B cell (primary cell): ENCODE results near the gene CD151. TPM values are rescaled to one million over a fixed set of nuclear protein-coding genes. Genes with fewer than 3 reads are reported as not detected.

Experiments used
- ATAC-seq: fragments of 200-7000 bp; cut with Tn5 transposase; one replicate; pipeline ENCODE4 v1.10.0; 2021; ENCODE audit warnings: low read depth, mild to moderate bottlenecking, moderate number of reproducible peaks, moderate library complexity
- CTCF ChIA-PET: fragments of 350-600 bp; sonication (Branson Sonifier 250); formaldehyde crosslinking; loops from one replicate; lab custom pipeline; 2021; ENCODE audit warnings: antibody characterized with exemption, inconsistent platforms; lab: Charles Lee
- POLR2A ChIA-PET: fragments of 350-600 bp; sonication (Branson Sonifier 250); formaldehyde crosslinking; loops from one replicate; lab custom pipeline; 2021; ENCODE audit warnings: antibody characterized with exemption; lab: Charles Lee
- DNase-seq: peaks from one replicate; pipeline ENCODE4 v3.0.0; 2013
- H2AFZ ChIP-seq: 2 replicates; pipeline ENCODE4 v1.6.1; 2012; ENCODE audit warnings: mild to moderate bottlenecking, low read depth, low read length; ENCODE audit not compliant: insufficient read depth, poor library complexity, severe bottlenecking
- H3K27ac ChIP-seq, 2 donors: 1 replicate in 1 of 2; 2 replicates in 1 of 2; pipeline ENCODE4 v1.5.1; 2012 to 2013; ENCODE audit warnings: low read length in 2 of 2, mild to moderate bottlenecking in 2 of 2, moderate library complexity in 1 of 2
- H3K27me3 ChIP-seq, 4 experiments: fragments of 200-600 bp in 1 of 4; sonication (generic) in 1 of 4; replicated peaks in 1 of 4; 1 replicate in 2 of 4; 2 replicates in 2 of 4; pipeline versions ENCODE4 v1.6.1 to v1.7.0; 2013 to 2016; ENCODE audit warnings: low read length in 3 of 4, mild to moderate bottlenecking in 2 of 4, mixed read lengths in 1 of 4, moderate library complexity in 1 of 4; ENCODE audit not compliant: insufficient read depth in 4 of 4, control insufficient read depth in 3 of 4; ENCODE audit errors: control extremely low read depth in 1 of 4
- H3K36me3 ChIP-seq, 2 experiments: replicated peaks in 1 of 2; 1 replicate in 1 of 2; 2 replicates in 1 of 2; pipeline versions ENCODE4 v1.6.1 to v1.7.1; 2013; ENCODE audit warnings: low read length in 1 of 2; ENCODE audit not compliant: insufficient read depth in 2 of 2, control insufficient read depth in 1 of 2; ENCODE audit errors: control extremely low read depth in 1 of 2, extremely low read depth in 1 of 2
- H3K4me1 ChIP-seq, 2 donors: fragments of 200-600 bp in 1 of 2; sonication (generic) in 1 of 2; 1 replicate in 1 of 2; 2 replicates in 1 of 2; pipeline versions ENCODE4 v1.5.1 to v1.6.1; 2013 to 2017; ENCODE audit warnings: low read length in 2 of 2; ENCODE audit not compliant: control insufficient read depth in 2 of 2, insufficient read depth in 2 of 2
- H3K4me2 ChIP-seq: replicated peaks from 2 replicates; pipeline ENCODE3; 2012; ENCODE audit warnings: mild to moderate bottlenecking, low read depth, low read length; ENCODE audit not compliant: poor library complexity, severe bottlenecking
- H3K4me3 ChIP-seq, 5 experiments: fragments of 200-600 bp in 1 of 5; sonication (generic) in 1 of 5; 1 replicate in 3 of 5; 2 replicates in 2 of 5; pipeline versions ENCODE4 v1.5.1 to v1.7.0; 2011 to 2016; ENCODE audit warnings: low read length in 4 of 5, mild to moderate bottlenecking in 4 of 5, low read depth in 2 of 5, control low read depth in 1 of 5, moderate library complexity in 1 of 5; ENCODE audit not compliant: insufficient read depth in 1 of 5; ENCODE audit errors: control extremely low read depth in 1 of 5, extremely low read depth in 1 of 5
- H3K79me2 ChIP-seq: fragments of 200-600 bp; sonication (generic); one replicate; pipeline ENCODE4 v1.6.0; 2016; ENCODE audit warnings: low read length; ENCODE audit not compliant: control insufficient read depth, insufficient read depth
- H3K9ac ChIP-seq: fragments of 200-600 bp; sonication (generic); 2 replicates; pipeline ENCODE4 v1.6.1; 2017; ENCODE audit warnings: mild to moderate bottlenecking, low read length, moderate library complexity
- H3K9me3 ChIP-seq, 3 donors: one replicate each; pipeline versions ENCODE4 v1.6.1 to v1.7.1; 2013; ENCODE audit warnings: low read length in 2 of 3; ENCODE audit not compliant: control insufficient read depth in 2 of 3, insufficient read depth in 1 of 3; ENCODE audit errors: control extremely low read depth in 1 of 3
- H4K20me1 ChIP-seq: 2 replicates; pipeline ENCODE4 v1.6.0; 2012; ENCODE audit warnings: mild to moderate bottlenecking, low read length; ENCODE audit not compliant: insufficient read depth, control insufficient read depth, poor library complexity, severe bottlenecking
- H3K27ac Mint-ChIP-seq: one replicate; pipeline ENCODE4 v1.8.0; 2021; ENCODE audit warnings: mixed read lengths
- H3K27me3 Mint-ChIP-seq: one replicate; pipeline ENCODE4 v1.8.0; 2021; ENCODE audit warnings: mixed read lengths
- H3K4me1 Mint-ChIP-seq: one replicate; pipeline ENCODE4 v1.8.0; 2021; ENCODE audit warnings: mixed read lengths
- H3K4me3 Mint-ChIP-seq: one replicate; pipeline ENCODE4 v1.8.0; 2021; ENCODE audit warnings: mixed read lengths
- H3K9me3 Mint-ChIP-seq: one replicate; pipeline ENCODE4 v1.8.0; 2022; ENCODE audit warnings: mixed read lengths; ENCODE audit not compliant: insufficient read depth
- CTCF ChIP-seq: fragments of 200-600 bp; IDR thresholded peaks from one replicate; pipeline ENCODE4 v1.8.0; 2022; ENCODE audit warnings: antibody characterized with exemption, mild to moderate bottlenecking
- EZH2 ChIP-seq: IDR thresholded peaks from 2 replicates; pipeline ENCODE4 v1.6.1; 2012; ENCODE audit warnings: borderline replicate concordance, low read depth, mild to moderate bottlenecking, moderate library complexity, low read length; ENCODE audit not compliant: insufficient read depth, poor library complexity, severe bottlenecking
- WGBS: methylation state at CpG from one replicate; pipeline ENCODE4 v1.1.5; 2013; ENCODE audit warnings: missing lambda C conversion rate; ENCODE audit not compliant: insufficient coverage; 5-methylcytosine and 5-hydroxymethylcytosine counted together
- intact Hi-C: fragments of 100-400 bp; cut with micrococcal nuclease; formaldehyde crosslinking; loops from one replicate; pipeline ENCODE4 v1.10.0; 2022
- polyA plus RNA-seq: library from polyadenylated mRNA; depleted of rRNA; stranded (reverse); fragments of >200 nt; gene quantifications from 2 replicates; pipeline ENCODE4 v1.2.3, GENCODE V29; 2012
- total RNA-seq, 2 donors: library from RNA; stranded (reverse); fragments of 120-200 nt in 1 of 2; gene quantifications; 1 replicate in 1 of 2; 2 replicates in 1 of 2; pipeline versions ENCODE4 v1.2.3 to v1.2.4, GENCODE V29; 2013 to 2022

Gene CD151
- total and polyA plus RNA-seq, 2 donors (not counting 1 experiment from before 2014, with no cell fraction given): 24.4 to 25.5 TPM

GRCh38 chr11:811446-812245 lies 21.1 kb upstream of the CD151 start:
- DNase-seq (no peak), ATAC-seq (no peak)
- 81% methylated on average over 12 of the region's 14 CpGs for WGBS
- peak overlapping the region; percentile 37 for H3K27ac Mint-ChIP-seq
- no peak overlapping the region for H2AFZ ChIP-seq
- H3K9me3 ChIP-seq: no peaks in the 10 kb centered on the region
- H3K27me3 ChIP-seq: no peaks in the 10 kb centered on the region
- intact Hi-C loops: no loop called here
- H3K4me3 Mint-ChIP-seq: peak overlapping the region; percentile 82
- no peaks in the 10 kb centered on the region for H3K9me3 Mint-ChIP-seq
- peak overlapping the region; percentile 87 for H3K4me2 ChIP-seq
- POLR2A ChIA-PET: interaction anchor here (0.7 kb wide), 1 partner anchor 171 kb away, joined by 3 read pairs; no protein-coding TSS in a partner anchor
- H3K27me3 Mint-ChIP-seq: no peaks in the 10 kb centered on the region
- H3K27ac ChIP-seq: peak overlapping the region in 1 of 2 donors; percentile 94
- H4K20me1 ChIP-seq: peaks cover 36% of the 10 kb centered on the region
- no peak overlapping the region for H3K4me3 ChIP-seq
- H3K36me3 ChIP-seq: peaks cover 2 to 24% of the 10 kb centered on the region in 2 experiments
- H3K79me2 ChIP-seq: peaks cover 27% of the 10 kb centered on the region
- peaks cover 36% of the 10 kb centered on the region for H3K4me1 Mint-ChIP-seq
- peaks cover 21 to 26% of the 10 kb centered on the region in 2 donors for H3K4me1 ChIP-seq
- CTCF ChIA-PET: interaction anchor here (0.9 to 1.3 kb wide), 2 partner anchors 8 to 17 kb away, joined by 3 read pairs; partner anchors contain the start of gene PNPLA2
- no peak overlapping the region for H3K9ac ChIP-seq
- no peak for TF ChIP-seq CTCF
- no peak for TF ChIP-seq EZH2

- Histone ChIP-seq H4K20me1 (peaks cover 36% of the 10 kb centered on the region), H3K4me1 (peaks cover 21 to 26% of the 10 kb centered on the region in 2 donors), H3K4me2 (no peak overlapping the region), H3K9me3 (no peaks in the 10 kb centered on the region), H3K27me3 (no peaks in the 10 kb centered on the region), H3K27ac (no peak overlapping the region), H3K79me2 (peaks cover 27% of the 10 kb centered on the region), H3K36me3 (peaks cover 2 to 24% of the 10 kb centered on the region in 2 experiments), H3K9ac (no peak overlapping the region), H3K4me3 (no peak overlapping the region), H2AFZ (no peak overlapping the region)
- ChIA-PET CTCF (interaction anchor here (0.9 kb wide), 1 partner anchor 16 kb away, joined by 3 read pairs; no protein-coding TSS in a partner anchor), POLR2A (no interaction called here)
- no peak for TF ChIP-seq CTCF
- no peak for TF ChIP-seq EZH2
- no peaks in the 10 kb centered on the region for H3K9me3 Mint-ChIP-seq
- 100% methylated on average over 2 of the region's 3 CpGs for WGBS
- H3K4me3 Mint-ChIP-seq: peak overlapping the region; percentile 49
- intact Hi-C loops: no loop called here
- H3K4me1 Mint-ChIP-seq: peaks cover 36% of the 10 kb centered on the region
- ATAC-seq (no peak), DNase-seq (no peak)
- H3K27ac Mint-ChIP-seq: peak overlapping the region; percentile 53
- H3K27me3 Mint-ChIP-seq: no peaks in the 10 kb centered on the region
These were observed 20.4 kb upstream of the CD151 start for GRCh38 chr11:812390-812789.
